OCI-LY7 (cell line): Measurements from ENCODE around the gene SOBP.

ENCODE experiments used
- EZH2phosphoT487 ChIP-seq: fragments of 200-600 bp; sonication (generic); IDR thresholded peaks from 2 replicates; pipeline ENCODE4 v1.6.1; 2018; ENCODE audit warnings: low read depth, borderline replicate concordance, mild to moderate bottlenecking, mixed run types, antibody characterized with exemption, low read length, moderate library complexity, mixed read lengths
- TF ChIP-seq, protein P1 (sequence below): fragments of 200-600 bp; sonication (generic); conservative IDR thresholded peaks from 2 replicates; pipeline ENCODE4 v1.5.1; 2014; ENCODE audit warnings: mild to moderate bottlenecking, antibody characterized with exemption, low read length, moderate library complexity, mixed read lengths

DNA sequence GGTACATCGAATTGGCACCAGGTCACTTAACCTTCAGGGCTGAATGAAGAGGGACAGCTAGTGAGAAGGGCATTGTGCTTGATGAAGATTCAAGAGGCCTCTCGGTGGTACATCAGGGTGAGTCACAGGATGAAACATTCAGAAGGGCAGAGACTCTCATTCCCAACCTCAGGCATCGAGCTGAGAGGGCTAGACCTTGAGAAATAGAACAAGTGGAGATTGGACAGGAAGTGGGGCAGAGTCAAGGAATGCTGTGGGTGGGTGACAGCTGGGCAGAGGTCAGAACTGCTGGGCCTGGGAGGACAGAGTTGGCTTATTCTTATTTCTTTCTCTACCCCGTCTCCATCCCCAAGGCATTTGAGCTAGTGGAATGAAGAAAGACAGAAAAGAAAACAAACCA lies 208.2 kb downstream of the SOBP start:
- TF ChIP-seq, protein P1, sequence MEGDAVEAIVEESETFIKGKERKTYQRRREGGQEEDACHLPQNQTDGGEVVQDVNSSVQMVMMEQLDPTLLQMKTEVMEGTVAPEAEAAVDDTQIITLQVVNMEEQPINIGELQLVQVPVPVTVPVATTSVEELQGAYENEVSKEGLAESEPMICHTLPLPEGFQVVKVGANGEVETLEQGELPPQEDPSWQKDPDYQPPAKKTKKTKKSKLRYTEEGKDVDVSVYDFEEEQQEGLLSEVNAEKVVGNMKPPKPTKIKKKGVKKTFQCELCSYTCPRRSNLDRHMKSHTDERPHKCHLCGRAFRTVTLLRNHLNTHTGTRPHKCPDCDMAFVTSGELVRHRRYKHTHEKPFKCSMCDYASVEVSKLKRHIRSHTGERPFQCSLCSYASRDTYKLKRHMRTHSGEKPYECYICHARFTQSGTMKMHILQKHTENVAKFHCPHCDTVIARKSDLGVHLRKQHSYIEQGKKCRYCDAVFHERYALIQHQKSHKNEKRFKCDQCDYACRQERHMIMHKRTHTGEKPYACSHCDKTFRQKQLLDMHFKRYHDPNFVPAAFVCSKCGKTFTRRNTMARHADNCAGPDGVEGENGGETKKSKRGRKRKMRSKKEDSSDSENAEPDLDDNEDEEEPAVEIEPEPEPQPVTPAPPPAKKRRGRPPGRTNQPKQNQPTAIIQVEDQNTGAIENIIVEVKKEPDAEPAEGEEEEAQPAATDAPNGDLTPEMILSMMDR, result no peak
- no peak for TF ChIP-seq EZH2phosphoT487
